ENCODE results near the gene EPB41. TPM values are rescaled to one million over a fixed set of nuclear protein-coding genes. Genes with fewer than 3 reads are reported as not detected.
"Not testable (repeated sequence)": the region's sequence is repeated elsewhere in the genome, so short reads cannot be mapped to it uniquely, and the experiment has no call there.

EPB41 gene
- total RNA-seq, 1 donor from 2014 or later: 15.5 TPM

DNA sequence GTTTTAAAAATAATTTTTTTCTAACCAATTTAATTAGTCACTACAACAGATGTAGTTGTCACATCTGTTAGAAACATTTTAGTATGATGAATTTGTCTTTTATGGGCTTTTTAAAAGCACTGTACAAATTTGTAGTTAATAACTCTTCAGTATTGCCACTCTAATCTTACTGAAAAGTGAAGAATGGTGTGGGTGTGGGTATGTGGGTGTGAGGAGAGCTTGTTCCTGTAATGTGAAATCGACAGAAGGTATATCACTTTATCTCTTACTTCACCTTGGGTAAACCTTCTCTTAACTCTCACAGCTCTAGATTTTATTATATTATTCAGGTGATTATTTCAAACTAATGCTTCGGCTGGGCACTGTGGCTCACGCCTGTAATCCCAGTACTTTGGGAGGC lies 166.8 kb downstream of the EPB41 start:
- TF ChIP-seq, protein P1, sequence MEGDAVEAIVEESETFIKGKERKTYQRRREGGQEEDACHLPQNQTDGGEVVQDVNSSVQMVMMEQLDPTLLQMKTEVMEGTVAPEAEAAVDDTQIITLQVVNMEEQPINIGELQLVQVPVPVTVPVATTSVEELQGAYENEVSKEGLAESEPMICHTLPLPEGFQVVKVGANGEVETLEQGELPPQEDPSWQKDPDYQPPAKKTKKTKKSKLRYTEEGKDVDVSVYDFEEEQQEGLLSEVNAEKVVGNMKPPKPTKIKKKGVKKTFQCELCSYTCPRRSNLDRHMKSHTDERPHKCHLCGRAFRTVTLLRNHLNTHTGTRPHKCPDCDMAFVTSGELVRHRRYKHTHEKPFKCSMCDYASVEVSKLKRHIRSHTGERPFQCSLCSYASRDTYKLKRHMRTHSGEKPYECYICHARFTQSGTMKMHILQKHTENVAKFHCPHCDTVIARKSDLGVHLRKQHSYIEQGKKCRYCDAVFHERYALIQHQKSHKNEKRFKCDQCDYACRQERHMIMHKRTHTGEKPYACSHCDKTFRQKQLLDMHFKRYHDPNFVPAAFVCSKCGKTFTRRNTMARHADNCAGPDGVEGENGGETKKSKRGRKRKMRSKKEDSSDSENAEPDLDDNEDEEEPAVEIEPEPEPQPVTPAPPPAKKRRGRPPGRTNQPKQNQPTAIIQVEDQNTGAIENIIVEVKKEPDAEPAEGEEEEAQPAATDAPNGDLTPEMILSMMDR (conservative IDR thresholded peaks at IDR 0.05; ENCODE audit: low read depth, low read length): no peak
- no peak for DNase-seq (ENCODE audit: low read depth)
- no peak overlapping the region for H3K4me3 ChIP-seq (ENCODE audit: low read depth, low read length)

DNA sequence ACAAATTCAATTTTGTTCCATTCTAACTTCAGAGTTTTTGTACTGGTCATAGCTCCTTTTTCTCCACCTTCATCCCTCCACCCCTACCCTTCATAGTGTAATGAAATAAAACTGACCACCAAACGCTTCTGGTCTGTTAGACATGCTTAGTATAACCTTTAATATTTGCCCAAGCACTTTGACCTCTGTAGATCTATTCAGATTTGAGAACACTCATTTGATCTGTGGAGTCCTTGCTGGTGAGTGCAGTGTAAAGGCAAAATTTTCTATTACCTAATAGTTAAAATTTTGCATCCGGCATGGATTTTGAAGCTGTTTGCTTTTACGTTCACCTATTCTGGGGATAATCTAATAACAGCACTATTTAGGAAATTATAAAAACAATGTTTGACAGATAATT lies 168.2 kb downstream of the EPB41 start:
- DNase-seq (ENCODE audit: low read depth): no peak
- H3K4me3 ChIP-seq (ENCODE audit: low read depth, low read length): no peak overlapping the region
- TF ChIP-seq, protein P1 (conservative IDR thresholded peaks at IDR 0.05; ENCODE audit: low read depth, low read length): no peak

DNA sequence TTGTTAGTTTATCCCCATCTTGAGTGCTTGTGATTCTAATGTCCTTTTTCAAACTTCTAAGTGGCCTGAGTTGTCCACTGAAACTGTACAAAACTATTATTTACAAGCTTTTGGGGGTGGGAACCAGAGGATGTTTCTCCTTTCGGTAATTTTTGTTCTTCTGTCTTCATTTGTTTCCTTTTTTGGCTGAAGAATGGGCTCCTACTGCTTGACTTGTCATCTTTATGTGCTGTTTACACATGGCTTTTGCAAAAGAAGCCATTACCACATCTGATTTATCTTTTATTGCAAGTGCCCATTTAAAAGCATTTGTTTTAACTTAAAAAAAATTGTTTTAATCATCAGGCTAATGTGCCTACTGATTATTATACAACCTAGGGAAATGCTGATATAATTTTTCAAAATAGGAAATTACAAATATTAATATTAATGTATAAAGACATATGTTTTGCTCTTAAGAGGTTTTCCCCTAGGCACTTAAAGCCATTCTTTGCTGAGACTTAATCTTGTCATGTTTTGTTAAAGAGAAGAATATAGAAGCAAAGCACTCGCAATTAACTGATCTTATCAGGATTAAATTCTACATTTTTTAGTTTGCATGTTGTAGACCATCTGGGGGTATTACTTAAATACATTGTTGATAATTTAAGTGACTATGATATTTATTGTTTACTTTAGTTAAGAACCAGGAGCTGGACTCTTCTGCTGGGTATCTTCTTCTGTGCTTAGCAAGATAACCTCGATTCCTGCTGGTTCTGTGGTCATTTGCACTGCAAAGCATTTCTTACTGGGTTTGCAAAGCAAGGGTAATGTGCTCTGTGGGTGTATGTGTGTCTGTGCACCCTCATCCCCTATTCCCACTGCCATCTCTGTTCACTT lies 169.2 kb downstream of the EPB41 start:
- H3K4me3 ChIP-seq (ENCODE audit: low read depth, low read length): no peak overlapping the region
- no peak for DNase-seq (ENCODE audit: low read depth)
- TF ChIP-seq, protein P1 (conservative IDR thresholded peaks at IDR 0.05; ENCODE audit: low read depth, low read length): no peak

DNA sequence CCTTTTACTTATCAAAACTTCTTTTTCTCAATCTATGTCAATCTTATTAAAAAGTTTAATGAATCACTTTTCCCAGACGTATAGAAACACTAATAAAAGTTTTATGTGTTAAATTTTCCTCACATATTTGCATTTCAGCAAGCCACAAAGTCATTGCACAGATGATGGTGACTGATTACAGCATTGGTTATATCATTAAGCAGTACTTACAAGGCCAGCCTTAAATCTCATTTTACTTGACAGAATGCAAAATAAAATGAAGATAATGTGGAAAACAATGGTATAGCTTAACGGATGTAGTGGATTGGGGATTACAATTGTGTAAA lies 169.8 kb downstream of the EPB41 start:
- no peak for DNase-seq (ENCODE audit: low read depth)
- H3K4me3 ChIP-seq (ENCODE audit: low read depth, low read length): no peak overlapping the region
- TF ChIP-seq, protein P1 (conservative IDR thresholded peaks at IDR 0.05; ENCODE audit: low read depth, low read length): no peak

DNA sequence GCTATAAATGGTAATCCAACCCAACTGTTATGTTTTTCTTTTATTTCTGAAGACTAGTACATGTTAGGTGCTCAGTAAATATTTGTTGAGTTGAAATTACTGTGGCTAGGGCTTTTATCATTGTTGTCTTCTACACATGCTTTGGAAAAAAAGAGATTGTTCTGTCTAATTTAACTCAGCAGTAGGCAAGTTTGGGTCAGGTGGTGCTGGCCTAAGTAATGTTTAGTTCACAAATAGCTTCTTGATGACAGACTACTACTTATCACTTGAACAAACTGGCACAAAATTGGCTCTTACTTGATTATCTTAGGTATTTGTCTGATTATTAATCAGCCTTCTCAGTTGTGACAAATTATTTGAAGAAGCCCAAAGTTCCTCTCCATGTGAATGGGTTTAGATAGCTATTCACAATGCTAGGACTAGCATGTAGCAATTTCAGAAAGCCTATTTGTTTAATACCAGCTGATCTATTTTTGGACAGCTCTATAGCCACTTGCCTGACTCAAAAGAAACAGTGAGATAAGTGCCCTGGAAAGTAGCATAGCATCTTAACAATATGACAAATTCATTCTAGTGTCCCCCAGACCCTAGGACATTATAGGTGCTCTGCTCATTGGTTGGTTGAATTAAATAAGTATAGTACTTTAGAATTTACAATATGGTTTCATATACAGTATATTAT lies 176.7 kb downstream of the EPB41 start:
- H3K4me3 ChIP-seq (ENCODE audit: low read depth, low read length): no peak overlapping the region
- TF ChIP-seq, protein P1 (conservative IDR thresholded peaks at IDR 0.05; ENCODE audit: low read depth, low read length): no peak
- DNase-seq (ENCODE audit: low read depth): no peak

DNA sequence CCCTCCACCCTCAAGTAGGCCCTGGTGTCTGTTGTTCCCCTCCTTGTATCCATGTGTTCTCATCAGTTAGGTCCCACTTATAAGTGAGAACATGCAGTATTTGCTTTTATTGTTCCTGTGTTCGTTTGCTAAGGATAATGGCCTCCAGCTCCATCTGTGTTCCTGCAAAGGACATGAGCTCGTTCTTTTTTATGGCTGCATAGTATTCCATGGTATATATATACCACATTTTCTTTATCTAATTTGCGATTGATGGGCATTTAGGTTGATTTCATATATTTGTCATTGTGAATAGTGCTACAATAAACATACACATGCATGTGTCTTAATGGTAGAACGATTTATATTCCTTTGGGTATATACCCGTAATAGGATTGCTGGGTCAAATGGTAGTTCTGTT lies 178.3 kb downstream of the EPB41 start:
- DNase-seq (ENCODE audit: low read depth); H3K4me3 ChIP-seq (ENCODE audit: low read depth, low read length): not testable (repeated sequence)

DNA sequence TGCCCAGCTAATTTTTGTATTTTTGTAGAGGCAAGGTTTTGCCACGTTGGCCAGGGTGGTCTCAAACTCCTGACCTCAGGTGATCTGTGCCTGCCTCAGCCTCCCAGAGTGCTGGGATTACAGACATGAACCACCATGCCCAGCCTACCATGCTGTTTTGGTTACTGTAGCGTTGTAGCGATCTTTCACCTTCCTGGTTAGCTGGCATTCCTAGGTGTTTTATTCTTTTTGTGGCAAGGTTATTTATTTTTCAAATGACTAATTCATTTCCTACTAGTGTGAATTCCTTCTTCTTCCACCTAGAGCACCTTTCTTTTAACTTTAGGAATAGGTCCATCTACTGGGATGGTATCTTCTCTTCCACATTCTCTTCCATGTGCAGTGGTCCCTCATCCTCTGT lies 180.1 kb downstream of the EPB41 start:
- H3K4me3 ChIP-seq (ENCODE audit: low read depth, low read length): no peak overlapping the region
- TF ChIP-seq, protein P1 (conservative IDR thresholded peaks at IDR 0.05; ENCODE audit: low read depth, low read length): no peak
- peak; percentile 16 for DNase-seq (ENCODE audit: low read depth)
